ENCODE results near the gene PSAP. TPM values are rescaled to one million over a fixed set of nuclear protein-coding genes. Genes with fewer than 3 reads are reported as not detected.
"Not testable (repeated sequence)": the region's sequence is repeated elsewhere in the genome, so short reads cannot be mapped to it uniquely, and the experiment has no call there.

Gene PSAP
- total RNA-seq, 1 donor from 2014 or later = 1,124 TPM

GRCh38 chr10:71877821-71878220 lies 26.8 kb upstream of the PSAP start:
- no peak for TF ChIP-seq CTCF (IDR thresholded peaks at IDR 0.05; ENCODE audit: insufficient read depth, low read length, severe bottlenecking)
- FAIRE-seq = no peak
- no peak for DNase-seq (ENCODE audit: low read depth)
- H3K27me3 ChIP-seq (ENCODE audit: control insufficient read depth, insufficient read depth, low read length) = no peaks in the 10 kb centered on the region
- H3K4me3 ChIP-seq (ENCODE audit: low read depth, low read length) = no peak overlapping the region
- H3K36me3 ChIP-seq (ENCODE audit: control insufficient read depth, insufficient read depth, low read length) = no peaks in the 10 kb centered on the region

GRCh38 chr10:71874680-71875354 lies 23.8 kb upstream of the PSAP start:
- not testable (repeated sequence) for H3K4me3 ChIP-seq (ENCODE audit: low read depth, low read length); H3K36me3 ChIP-seq (ENCODE audit: control insufficient read depth, insufficient read depth, low read length); DNase-seq (ENCODE audit: low read depth); FAIRE-seq; H3K27me3 ChIP-seq (ENCODE audit: control insufficient read depth, insufficient read depth, low read length)

- H3K27me3 ChIP-seq (ENCODE audit: control insufficient read depth, insufficient read depth, low read length) = no peaks in the 10 kb centered on the region
- no peak overlapping the region for H3K4me3 ChIP-seq (ENCODE audit: low read depth, low read length)
- FAIRE-seq (no peak), DNase-seq (ENCODE audit: low read depth) (no peak)
- TF ChIP-seq CTCF (IDR thresholded peaks at IDR 0.05; ENCODE audit: insufficient read depth, low read length, severe bottlenecking) = no peak
- H3K36me3 ChIP-seq (ENCODE audit: control insufficient read depth, insufficient read depth, low read length) = no peaks in the 10 kb centered on the region
Measured at GRCh38 chr10:71873582-71874211, 22.6 kb upstream of the PSAP start.

- not testable (repeated sequence) for H3K27me3 ChIP-seq (ENCODE audit: control insufficient read depth, insufficient read depth, low read length); FAIRE-seq; DNase-seq (ENCODE audit: low read depth); H3K4me3 ChIP-seq (ENCODE audit: low read depth, low read length); H3K36me3 ChIP-seq (ENCODE audit: control insufficient read depth, insufficient read depth, low read length)
Measured at GRCh38 chr10:71869601-71870000, 18.6 kb upstream of the PSAP start.

- DNase-seq (ENCODE audit: low read depth) (peak; percentile 85), FAIRE-seq (no peak)
- no peak overlapping the region for H3K4me3 ChIP-seq (ENCODE audit: low read depth, low read length)
- no peaks in the 10 kb centered on the region for H3K27me3 ChIP-seq (ENCODE audit: control insufficient read depth, insufficient read depth, low read length)
- TF ChIP-seq CTCF (IDR thresholded peaks at IDR 0.05; ENCODE audit: insufficient read depth, low read length, severe bottlenecking) = no peak
- no peaks in the 10 kb centered on the region for H3K36me3 ChIP-seq (ENCODE audit: control insufficient read depth, insufficient read depth, low read length)
Measured at GRCh38 chr10:71868192-71868697, 17.2 kb upstream of the PSAP start.

GRCh38 chr10:71865561-71866041 lies 14.6 kb upstream of the PSAP start:
- no peak overlapping the region for H3K4me3 ChIP-seq (ENCODE audit: low read depth, low read length)
- no peak for FAIRE-seq
- H3K36me3 ChIP-seq (ENCODE audit: control insufficient read depth, insufficient read depth, low read length) = no peaks in the 10 kb centered on the region
- H3K27me3 ChIP-seq (ENCODE audit: control insufficient read depth, insufficient read depth, low read length) = no peaks in the 10 kb centered on the region
- DNase-seq (ENCODE audit: low read depth) = no peak
- no peak for TF ChIP-seq CTCF (IDR thresholded peaks at IDR 0.05; ENCODE audit: insufficient read depth, low read length, severe bottlenecking)
